ENCODE results near the gene EFCAB3.
"Not testable (repeated sequence)": the region's sequence is repeated elsewhere in the genome, so short reads cannot be mapped to it uniquely, and the experiment has no call there.

EFCAB3 gene

GRCh38 chr17:62458483-62458882 is 78.1 kb downstream of the EFCAB3 start:
- DNase-seq (ENCODE audit: extremely low read depth in 1 of 2, low read depth in 1 of 2): not testable (repeated sequence)

- DNase-seq (ENCODE audit: extremely low read depth in 1 of 2, low read depth in 1 of 2): not testable (repeated sequence)
Measured at GRCh38 chr17:62464422-62464821, 84.1 kb downstream of the EFCAB3 start.

DNA sequence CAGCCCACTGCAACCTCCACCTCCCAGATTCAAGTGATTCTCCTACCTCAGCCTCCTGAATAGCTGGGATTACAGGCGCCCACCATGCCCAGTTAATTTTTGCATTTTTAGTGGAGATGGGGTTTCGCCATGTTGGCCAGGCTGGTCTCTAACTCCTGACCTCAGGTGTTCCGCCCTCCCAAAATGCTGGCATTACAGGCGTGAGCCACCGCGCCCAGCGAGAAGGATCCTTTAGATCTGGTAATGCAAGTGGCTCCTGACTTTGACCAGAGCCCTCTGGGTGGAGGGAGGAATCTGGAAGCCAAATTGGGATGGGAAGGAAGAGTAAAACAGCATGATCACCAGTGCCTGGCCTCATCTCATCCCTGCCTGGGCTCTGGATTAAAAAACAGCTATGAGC is 84.9 kb downstream of the EFCAB3 start:
- not testable (repeated sequence) for DNase-seq (ENCODE audit: extremely low read depth in 1 of 2, low read depth in 1 of 2)

All from activated CD8-positive, alpha-beta memory T cell treated with anti-CD3 and anti-CD28 coated beads for 1 hour (primary cell).